ENCODE results near the gene MFSD12.

- TF ChIP-seq HIC1 (tag by site-specific recombination; IDR thresholded peaks at IDR 0.05) (no peak), ZNF501 (tag by site-specific recombination; IDR thresholded peaks at IDR 0.05) (no peak), ZNF274 (IDR thresholded peaks at IDR 0.05; ENCODE audit: low read length) (no peak), ZNF274 (tag by site-specific recombination; IDR thresholded peaks at IDR 0.05; ENCODE audit: borderline replicate concordance) (no peak), CTCF (tag by site-specific recombination; IDR thresholded peaks at IDR 0.05) (no peak), BCL11A (tag by site-specific recombination; IDR thresholded peaks at IDR 0.05; ENCODE audit: low read depth) (no peak), SP2 (tag by site-specific recombination; IDR thresholded peaks at IDR 0.05) (no peak), ZNF341 (tag by site-specific recombination; IDR thresholded peaks at IDR 0.05; ENCODE audit: low read depth) (no peak), ZNF202 (tag by site-specific recombination; IDR thresholded peaks at IDR 0.05; ENCODE audit: borderline replicate concordance) (no peak), ZNF776 (tag by site-specific recombination; IDR thresholded peaks at IDR 0.05; ENCODE audit: borderline replicate concordance) (no peak), ZNF248 (tag by site-specific recombination; IDR thresholded peaks at IDR 0.05) (no peak), AEBP2 (tag by site-specific recombination; IDR thresholded peaks at IDR 0.05; ENCODE audit: borderline replicate concordance) (no peak), ZNF132 (tag by site-specific recombination; IDR thresholded peaks at IDR 0.05; ENCODE audit: borderline replicate concordance) (no peak), ZNF704 (tag by site-specific recombination; IDR thresholded peaks at IDR 0.05) (no peak)
These were observed 27.0 kb downstream of the MFSD12 start for GRCh38 chr19:3530389-3530788.

Data from HEK293 (cell line).